ENCODE measurements around the gene ADAP1. TPM values are rescaled to one million over a fixed set of nuclear protein-coding genes. Genes with fewer than 3 reads are reported as not detected.

The ADAP1 gene
- total RNA-seq, 1 experiment from 2014 or later, result 6.2 TPM

DNA sequence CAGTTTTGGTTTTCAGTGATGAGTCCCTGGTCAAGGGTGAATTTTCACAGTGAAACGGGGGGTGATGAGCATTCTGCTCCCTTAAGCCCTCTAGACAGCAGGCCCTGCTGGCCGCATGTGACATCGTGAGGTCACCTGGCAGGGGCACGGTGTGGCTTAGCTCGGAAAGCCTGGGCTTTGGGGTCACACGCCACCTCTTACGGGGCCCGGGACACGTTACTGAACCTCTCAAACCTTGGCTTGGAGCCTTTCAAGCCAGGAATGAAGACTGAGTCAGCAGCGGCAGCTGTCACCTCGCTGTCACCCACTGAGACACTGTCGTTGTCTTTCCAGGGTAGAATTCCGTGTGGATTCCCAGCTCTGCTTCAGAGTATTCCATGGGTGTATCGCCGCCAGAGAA lies 74.0 kb downstream of the ADAP1 start:
- no peak overlapping the region for H3K4me3 Mint-ChIP-seq
- Histone ChIP-seq H3K18ac (ENCODE audit: insufficient read length, low read depth, low read length) (no peak overlapping the region), H3K79me2 (ENCODE audit: insufficient read depth, low read length) (peaks cover 59% of the 10 kb centered on the region; the same call in 1 of the 2 replicates), H3T11ph (ENCODE audit: low read length) (no peak overlapping the region), H3K27me3 (ENCODE audit: insufficient read depth, low read length) (no peaks in the 10 kb centered on the region), H3K56ac (ENCODE audit: insufficient read length, low read depth, low read length) (no peak overlapping the region), H4K20me1 (ENCODE audit: control insufficient read depth, insufficient read depth, insufficient read length) (no peaks in the 10 kb centered on the region), H3K4ac (ENCODE audit: low read depth, low read length) (no peak overlapping the region), H3K27ac (ENCODE audit: insufficient read length, low read depth, low read length) (no peak overlapping the region), H2BK20ac (ENCODE audit: low read depth, low read length, poor library complexity, severe bottlenecking) (no peak overlapping the region), H3K23ac (ENCODE audit: insufficient read length, low read depth, low read length) (no peak overlapping the region), H3K23me2 (ENCODE audit: insufficient read length, low read depth, low read length, poor library complexity, severe bottlenecking) (peaks cover 5% of the 10 kb centered on the region), H2BK5ac (ENCODE audit: insufficient read length, low read length) (no peak overlapping the region), H3K4me2 (ENCODE audit: insufficient read depth, insufficient read length, low read length) (no peak overlapping the region), H2BK15ac (ENCODE audit: low read depth, low read length) (no peak overlapping the region), H3K9ac (ENCODE audit: extremely low read depth, insufficient read length, low read length) (no peak overlapping the region), H4K8ac (replicated peaks; ENCODE audit: insufficient read length, low read depth, low read length) (no peak overlapping the region), H4K5ac (ENCODE audit: insufficient read length, low read depth, low read length) (no peak overlapping the region), H3K79me1 (ENCODE audit: insufficient read depth, low read depth, low read length, poor library complexity, severe bottlenecking) (peaks cover 3% of the 10 kb centered on the region), H4K91ac (ENCODE audit: insufficient read length, low read depth, low read length) (no peak overlapping the region), H3K14ac (ENCODE audit: insufficient read depth, low read length) (no peak overlapping the region), H2AFZ (ENCODE audit: low read length) (no peak overlapping the region), H2BK12ac (ENCODE audit: insufficient read length, low read depth, low read length) (no peak overlapping the region), H2BK120ac (ENCODE audit: low read depth, low read length, poor library complexity, severe bottlenecking) (no peak overlapping the region), H2AK5ac (ENCODE audit: insufficient read length, low read length) (no peak overlapping the region), H3K9me3 (ENCODE audit: control insufficient read depth, low read depth, low read length) (no peaks in the 10 kb centered on the region), H3K4me1 (ENCODE audit: insufficient read depth, low read length) (no peaks in the 10 kb centered on the region)
- peaks cover 10% of the 10 kb centered on the region in 2 experiments for H3K4me1 Mint-ChIP-seq
- H3K27me3 Mint-ChIP-seq (ENCODE audit: low read depth), result no peaks in the 10 kb centered on the region
- H3K27ac Mint-ChIP-seq, result peak overlapping the region in 1 of 3 experiments; percentile 22; a peak in 1 of 7 replicates
- TF ChIP-seq CTCF (conservative IDR thresholded peaks at IDR 0.05), result no peak
- no CpG with 5 or more reads among the region's 15 CpGs for WGBS (ENCODE audit: extremely low coverage, insufficient read length, low lambda C conversion rate)
- H3K36me3 Mint-ChIP-seq (ENCODE audit: insufficient read depth in 1 of 3, low read depth in 3 of 3), result peaks cover 6 to 18% (median 12%) of the 10 kb centered on the region in 3 experiments
- no peak for DNase-seq
- H3K9me3 Mint-ChIP-seq, result peaks cover 0 to 3% of the 10 kb centered on the region in 2 experiments; a peak in 1 of 5 replicates

Data from H9 (cell line).